IMR-90 (cell line): ENCODE results near the gene KIDINS220. TPM values are rescaled to one million over a fixed set of nuclear protein-coding genes. Genes with fewer than 3 reads are reported as not detected.

ENCODE experiments used
- ATAC-seq: fragments of 200-7000 bp; cut with Tn5 transposase; 2 replicates; pipeline ENCODE4 v1.9.1; 2020; ENCODE audit warnings: low read depth, mild to moderate bottlenecking, moderate library complexity
- BruUV-seq: library from RNA; stranded (reverse); fragments of 400-500 nt; replicated peaks from 2 replicates; lab custom pipeline; 2021; lab: Mats Ljungman, UMichigan
- CTCF ChIA-PET: fragments of 300-600 bp; formaldehyde crosslinking; extraction: SDS; loops from one replicate; lab custom pipeline; 2021; ENCODE audit warnings: antibody characterized with exemption; lab: Yijun Ruan, JAX
- POLR2A ChIA-PET: fragments of 300-600 bp; sonication (Branson Sonifier 250); formaldehyde crosslinking; loops from one replicate; lab custom pipeline; 2022; ENCODE audit warnings: antibody characterized with exemption; ENCODE audit not compliant: unreplicated experiment; lab: Charles Lee
- DNase-seq: peaks from one replicate; pipeline ENCODE4 v3.0.0; 2013
- H2AFZ ChIP-seq: replicated peaks from 2 replicates; pipeline ENCODE3; 2013; ENCODE audit warnings: low read length, mild to moderate bottlenecking; ENCODE audit not compliant: poor library complexity
- H2AK5ac ChIP-seq: 2 replicates; pipeline ENCODE4 v1.6.1; 2013; ENCODE audit warnings: low read depth, low read length, inconsistent platforms
- H2AK9ac ChIP-seq: replicated peaks from 2 replicates; pipeline ENCODE3; 2013; ENCODE audit warnings: mild to moderate bottlenecking, low read depth, low read length, moderate library complexity; ENCODE audit not compliant: poor library complexity
- H2BK120ac ChIP-seq: 2 replicates; pipeline ENCODE4 v1.6.1; 2013; ENCODE audit warnings: low read depth, low read length, inconsistent platforms
- H2BK15ac ChIP-seq: 3 replicates; pipeline ENCODE4 v1.6.1; 2013; ENCODE audit warnings: low read depth, low read length, inconsistent platforms
- H2BK20ac ChIP-seq: 2 replicates; pipeline ENCODE4 v1.6.1; 2013; ENCODE audit warnings: low read depth, mild to moderate bottlenecking, inconsistent platforms, low read length, moderate library complexity
- H2BK5ac ChIP-seq: 2 replicates; pipeline ENCODE4 v1.6.1; 2013; ENCODE audit warnings: mild to moderate bottlenecking, low read depth, low read length, inconsistent platforms; ENCODE audit not compliant: poor library complexity, severe bottlenecking
- H3K14ac ChIP-seq: replicated peaks from 2 replicates; pipeline ENCODE4 v1.6.1; 2013; ENCODE audit warnings: low read depth, low read length, inconsistent platforms
- H3K18ac ChIP-seq: 2 replicates; pipeline ENCODE4 v1.6.1; 2013; ENCODE audit warnings: low read depth, low read length, control low read depth
- H3K23ac ChIP-seq: 2 replicates; pipeline ENCODE4 v1.6.1; 2013; ENCODE audit warnings: low read depth, low read length, inconsistent platforms
- H3K27ac ChIP-seq: 2 replicates; pipeline ENCODE4 v1.5.1; 2013; ENCODE audit warnings: mild to moderate bottlenecking, control low read depth, low read length; ENCODE audit not compliant: insufficient read depth
- H3K27me3 ChIP-seq: 2 replicates; pipeline ENCODE4 v1.6.1; 2013; ENCODE audit warnings: low read length; ENCODE audit not compliant: control insufficient read depth, insufficient read depth
- H3K36me3 ChIP-seq: 2 replicates; pipeline ENCODE4 v1.6.1; 2013; ENCODE audit warnings: low read length, mixed read lengths; ENCODE audit not compliant: control insufficient read depth, insufficient read depth
- H3K4ac ChIP-seq: 2 replicates; pipeline ENCODE4 v1.6.1; 2013; ENCODE audit warnings: low read depth, low read length, inconsistent platforms
- H3K4me1 ChIP-seq: 2 replicates; pipeline ENCODE4 v1.6.1; 2013; ENCODE audit warnings: low read length, mixed read lengths; ENCODE audit not compliant: control insufficient read depth, insufficient read depth
- H3K4me2 ChIP-seq: 2 replicates; pipeline ENCODE4 v1.6.1; 2013; ENCODE audit warnings: low read depth, mild to moderate bottlenecking, control low read depth, low read length, moderate library complexity
- H3K4me3 ChIP-seq: 2 replicates; pipeline ENCODE4 v1.5.1; 2013; ENCODE audit warnings: low read depth, mild to moderate bottlenecking, control low read depth, low read length, moderate library complexity; ENCODE audit not compliant: insufficient read depth
- H3K56ac ChIP-seq: 2 replicates; pipeline ENCODE4 v1.6.1; 2013; ENCODE audit warnings: low read length, inconsistent platforms; ENCODE audit not compliant: insufficient read depth; ENCODE audit errors: extremely low read depth
- H3K79me1 ChIP-seq, 2 experiments: 2 replicates each; pipeline ENCODE4 v1.6.1; 2013; ENCODE audit warnings: low read length in 2 of 2, inconsistent platforms in 1 of 2, low read depth in 1 of 2
- H3K9ac ChIP-seq: 2 replicates; pipeline ENCODE4 v1.6.1; 2013; ENCODE audit warnings: low read depth, low read length, control low read depth
- H3K9me1 ChIP-seq: 2 replicates; pipeline ENCODE4 v1.6.1; 2013; ENCODE audit warnings: low read length, inconsistent platforms; ENCODE audit not compliant: insufficient read depth
- H3K9me3 ChIP-seq: 2 replicates; pipeline ENCODE4 v1.6.1; 2013; ENCODE audit warnings: low read length; ENCODE audit not compliant: control insufficient read depth, insufficient read depth
- H4K20me1 ChIP-seq: 2 replicates; pipeline ENCODE4 v1.6.1; 2013; ENCODE audit warnings: low read length, inconsistent platforms; ENCODE audit not compliant: insufficient read depth
- H4K5ac ChIP-seq: 2 replicates; pipeline ENCODE4 v1.6.1; 2013; ENCODE audit warnings: mild to moderate bottlenecking, low read depth, low read length, control low read depth
- H4K8ac ChIP-seq, 2 experiments: 2 replicates each; pipeline ENCODE4 v1.6.1; 2013; ENCODE audit warnings: low read depth in 2 of 2, low read length in 2 of 2, control low read depth in 1 of 2, inconsistent platforms in 1 of 2
- H4K91ac ChIP-seq: 2 replicates; pipeline ENCODE4 v1.6.1; 2013; ENCODE audit warnings: low read depth, low read length, inconsistent platforms; ENCODE audit not compliant: insufficient read depth
- BHLHE40 ChIP-seq: fragments of 150-350 bp; IDR thresholded peaks from 2 replicates; pipeline ENCODE4 v1.6.1; 2016; ENCODE audit warnings: mild to moderate bottlenecking, low read depth, low read length
- CEBPB ChIP-seq: IDR thresholded peaks from 2 replicates; pipeline ENCODE4 v1.6.1; 2012; ENCODE audit warnings: low read depth, low read length, improper control_type of control experiment
- CHD1 ChIP-seq: IDR thresholded peaks from 2 replicates; pipeline ENCODE4 v1.6.1; 2012; ENCODE audit warnings: low read depth, low read length, improper control_type of control experiment
- CTCF ChIP-seq: conservative IDR thresholded peaks from 2 replicates; pipeline ENCODE4 v1.5.1; 2012; ENCODE audit warnings: mild to moderate bottlenecking, low read depth, low read length, improper control_type of control experiment
- ELK1 ChIP-seq: fragments of 150-350 bp; IDR thresholded peaks from 2 replicates; pipeline ENCODE4 v1.6.1; 2016; ENCODE audit warnings: low read depth, mild to moderate bottlenecking, low read length, moderate library complexity, borderline replicate concordance
- MAFK ChIP-seq: IDR thresholded peaks from 2 replicates; pipeline ENCODE4 v1.6.1; 2012; ENCODE audit warnings: low read depth, low read length, improper control_type of control experiment
- MXI1 ChIP-seq: IDR thresholded peaks from 2 replicates; pipeline ENCODE4 v1.6.1; 2012; ENCODE audit warnings: low read depth, mild to moderate bottlenecking, low read length, moderate library complexity, borderline replicate concordance
- NFE2L2 ChIP-seq: fragments of 150-350 bp; IDR thresholded peaks from 2 replicates; pipeline ENCODE4 v1.6.1; 2016; ENCODE audit warnings: low read depth, mild to moderate bottlenecking, low read length
- POLR2A ChIP-seq: IDR thresholded peaks from 2 replicates; pipeline ENCODE4 v1.6.1; 2012; ENCODE audit warnings: mild to moderate bottlenecking, low read depth, low read length
- RAD21 ChIP-seq: IDR thresholded peaks from 2 replicates; pipeline ENCODE4 v1.6.1; 2012; ENCODE audit warnings: low read length, improper control_type of control experiment
- RCOR1 ChIP-seq: IDR thresholded peaks from 2 replicates; pipeline ENCODE4 v1.6.1; 2012; ENCODE audit warnings: mild to moderate bottlenecking, low read length, improper control_type of control experiment; ENCODE audit not compliant: insufficient replicate concordance
- RFX5 ChIP-seq: IDR thresholded peaks from 2 replicates; pipeline ENCODE4 v1.8.0; 2012; ENCODE audit warnings: low read depth, mild to moderate bottlenecking, low read length, moderate library complexity
- SMC3 ChIP-seq: fragments of 150-350 bp; IDR thresholded peaks from 2 replicates; pipeline ENCODE4 v1.6.1; 2016; ENCODE audit warnings: low read depth, mild to moderate bottlenecking, antibody characterized with exemption, low read length, moderate library complexity
- USF2 ChIP-seq: fragments of 150-350 bp; IDR thresholded peaks from 2 replicates; pipeline ENCODE4 v1.6.1; 2017; ENCODE audit warnings: mild to moderate bottlenecking, antibody characterized with exemption, low read length, low read depth
- WGBS, 2 experiments: methylation state at CpG; one replicate each; pipeline versions ENCODE4 v1.1.5 to v1.1.7; 2013; ENCODE audit warnings: missing lambda C conversion rate in 2 of 2; ENCODE audit not compliant: insufficient read length in 1 of 2; ENCODE audit errors: extremely low coverage in 2 of 2; 5-methylcytosine and 5-hydroxymethylcytosine counted together
- dilution Hi-C: fragments of 300-500 bp; cut with HindIII; formaldehyde crosslinking; loops from one replicate; pipeline ENCODE4 v1.14.3; 2018; ENCODE audit warnings: low sequenced_read_pairs; ENCODE audit not compliant: unreplicated experiment
- in situ Hi-C: fragments of 300-500 bp; cut with MboI; formaldehyde crosslinking; loops from 3 replicates; pipeline ENCODE4 v1.14.3; 2019; ENCODE audit warnings: low sequenced_read_pairs, inconsistent platforms, mixed read lengths
- intact Hi-C: fragments of 100-400 bp; cut with micrococcal nuclease; formaldehyde crosslinking; loops from 2 replicates; pipeline ENCODE4 v1.10.0; 2022
- polyA plus RNA-seq, 3 experiments: library from polyadenylated mRNA; depleted of rRNA; stranded (reverse); fragments of >200 nt; gene quantifications; 2 replicates each; pipeline ENCODE4 v1.2.3, GENCODE V29; 2012; ENCODE audit warnings: low replicate concordance in 1 of 3
- total RNA-seq: library from RNA; depleted of rRNA; stranded (reverse); fragments of >200 nt; gene quantifications from 2 replicates; pipeline ENCODE4 v1.2.3, GENCODE V29; 2012

KIDINS220 gene
- total and polyA plus RNA-seq, 2 of the 4 experiments (the other 2 are of a cell fraction): 23.1 to 63.4 TPM

GRCh38 chr2:8752385-8752784, 85.0 kb downstream of the KIDINS220 start:
- Histone ChIP-seq H2BK15ac (no peak overlapping the region), H3K36me3 (peaks cover 5% of the 10 kb centered on the region), H2BK120ac (no peak overlapping the region), H2AK5ac (no peak overlapping the region), H3K9me1 (no peaks in the 10 kb centered on the region; the same call in 1 of the 2 replicates), H3K23ac (no peak overlapping the region), H3K4me3 (no peak overlapping the region), H3K4ac (no peak overlapping the region), H3K9me3 (peaks cover 3% of the 10 kb centered on the region), H2BK20ac (no peak overlapping the region), H3K14ac (no peak overlapping the region), H4K8ac (no peak overlapping the region), H3K9ac (no peak overlapping the region), H3K56ac (no peak overlapping the region), H4K5ac (no peak overlapping the region), H3K18ac (no peak overlapping the region), H3K4me2 (no peak overlapping the region), H4K20me1 (no peaks in the 10 kb centered on the region), H3K79me1 (peaks cover 2 to 4% of the 10 kb centered on the region in 2 experiments; a peak in 2 of 4 replicates), H2AK9ac (no peak overlapping the region), H3K27ac (no peak overlapping the region), H4K91ac (no peak overlapping the region), H2AFZ (no peak overlapping the region), H3K27me3 (no peaks in the 10 kb centered on the region), H3K4me1 (peaks cover 7% of the 10 kb centered on the region), H2BK5ac (no peak overlapping the region)
- intact Hi-C loops (no loop called here), in situ Hi-C loops (loop anchor here (10.0 to 25.0 kb wide), 2 partner anchors 1328 to 1540 kb away; no protein-coding TSS in a partner anchor), dilution Hi-C loops (no loop called here)
- CTCF ChIA-PET: no interaction called here
- no peak for ATAC-seq
- POLR2A ChIA-PET: no interaction called here
- DNase-seq: no peak
- TF ChIP-seq SMC3: no peak
- no peak for TF ChIP-seq BHLHE40
- no peak for TF ChIP-seq CEBPB
- no peak for TF ChIP-seq MXI1
- no peak for TF ChIP-seq CTCF
- TF ChIP-seq RFX5: no peak
- TF ChIP-seq USF2: no peak
- TF ChIP-seq ELK1: no peak
- TF ChIP-seq NFE2L2: no peak
- TF ChIP-seq MAFK: no peak
- no peak for TF ChIP-seq POLR2A
- no peak for TF ChIP-seq RAD21
- no peak for TF ChIP-seq RCOR1
- TF ChIP-seq CHD1: no peak
- no TSS peak for BruUV-seq
- WGBS, 2 experiments: 83% methylated on average over 1 of the region's 4 CpGs; no CpG with 5 or more reads in 1 of the 2 experiments
